HepG2 (cell line): ENCODE data around the gene ZNRF3. TPM values are rescaled to one million over a fixed set of nuclear protein-coding genes. Genes with fewer than 3 reads are reported as not detected.

Source experiments
- CBX2 ChIP-seq, 2 experiments: fragments of 200-600 bp in 1 of 2; sonication (generic); formaldehyde crosslinking in 1 of 2; IDR thresholded peaks; 2 replicates each; pipeline versions ENCODE4 v1.7.0 to v1.8.1; 2018 to 2022; ENCODE audit warnings: low read depth in 2 of 2, low read length in 1 of 2, mild to moderate bottlenecking in 1 of 2, missing genetic modification reagents in 1 of 2
- IKZF4 ChIP-seq: sonication (generic); formaldehyde crosslinking; IDR thresholded peaks from 2 replicates; pipeline ENCODE4 v1.5.1; 2020; ENCODE audit warnings: borderline replicate concordance, mild to moderate bottlenecking, low read depth, missing genetic modification reagents; ENCODE audit errors: not compliant biosample characterization
- KIAA2018 ChIP-seq: sonication (generic); formaldehyde crosslinking; IDR thresholded peaks from 2 replicates; pipeline ENCODE4 v1.5.0; 2020; ENCODE audit warnings: mild to moderate bottlenecking, missing genetic modification reagents, borderline replicate concordance
- MED1 ChIP-seq: sonication (generic); formaldehyde crosslinking; IDR thresholded peaks from 2 replicates; pipeline ENCODE4 v1.4.0; 2020; ENCODE audit warnings: missing genetic modification reagents
- NR2F1 ChIP-seq, 2 experiments: fragments of 450-650 bp in 1 of 2; formaldehyde crosslinking in 1 of 2; IDR thresholded peaks; 2 replicates each; pipeline versions ENCODE4 v1.5.0 to v1.6.1; 2016 to 2020; ENCODE audit warnings: mild to moderate bottlenecking in 1 of 2, missing compliant biosample characterization in 1 of 2, missing genetic modification reagents in 1 of 2, moderate library complexity in 1 of 2
- POLR2AphosphoS5 ChIP-seq: IDR thresholded peaks from 2 replicates; pipeline ENCODE4 v1.6.1; 2012; ENCODE audit warnings: low read depth, low read length
- RARA ChIP-seq: IDR thresholded peaks from 2 replicates; pipeline ENCODE4 v1.6.1; 2016; ENCODE audit warnings: missing genetic modification reagents, missing compliant biosample characterization
- RBM39 ChIP-seq: fragments of 200-400 bp; formaldehyde crosslinking; IDR thresholded peaks from one replicate; pipeline ENCODE4 v1.6.1; 2018; ENCODE audit warnings: antibody characterized with exemption, mild to moderate bottlenecking, low read depth, low read length; ENCODE audit not compliant: poor library complexity, severe bottlenecking
- REPIN1 ChIP-seq: sonication (generic); formaldehyde crosslinking; IDR thresholded peaks from 2 replicates; pipeline ENCODE4 v1.8.0; 2022; ENCODE audit warnings: missing genetic modification reagents, low read depth, mild to moderate bottlenecking, borderline replicate concordance
- SMARCE1 ChIP-seq: fragments of 450-650 bp; IDR thresholded peaks from 2 replicates; pipeline ENCODE4 v1.6.1; 2017; ENCODE audit warnings: borderline replicate concordance
- THRA ChIP-seq: sonication (generic); formaldehyde crosslinking; IDR thresholded peaks from 2 replicates; pipeline ENCODE4 v1.4.0; 2020; ENCODE audit warnings: missing genetic modification reagents, borderline replicate concordance
- YY1 ChIP-seq: IDR thresholded peaks from 2 replicates; pipeline ENCODE4 v1.6.1; 2011; ENCODE audit warnings: low read length, low read depth, moderate library complexity, mild to moderate bottlenecking; ENCODE audit not compliant: insufficient read depth, insufficient replicate concordance
- ZNF160 ChIP-seq: sonication (generic); formaldehyde crosslinking; IDR thresholded peaks from 2 replicates; pipeline ENCODE4 v1.8.0; 2022; ENCODE audit warnings: mild to moderate bottlenecking, inconsistent platforms, missing genetic modification reagents
- ZNF253 ChIP-seq: sonication (generic); formaldehyde crosslinking; IDR thresholded peaks from 2 replicates; pipeline ENCODE4 v1.8.0; 2022; ENCODE audit warnings: mild to moderate bottlenecking, missing genetic modification reagents, borderline replicate concordance
- ZNF556 ChIP-seq: sonication (generic); formaldehyde crosslinking; IDR thresholded peaks from 2 replicates; pipeline ENCODE4 v1.4.0; 2020; ENCODE audit warnings: mild to moderate bottlenecking, missing genetic modification reagents, borderline replicate concordance
- ZNF782 ChIP-seq: sonication (generic); formaldehyde crosslinking; IDR thresholded peaks from 2 replicates; pipeline ENCODE4 v1.4.0; 2020; ENCODE audit warnings: missing genetic modification reagents, mild to moderate bottlenecking, borderline replicate concordance
- ZSCAN12 ChIP-seq: sonication (generic); formaldehyde crosslinking; IDR thresholded peaks from 2 replicates; pipeline ENCODE4 v1.9.0; 2021; ENCODE audit warnings: mild to moderate bottlenecking, missing genetic modification reagents
- ZZZ3 ChIP-seq: sonication (generic); formaldehyde crosslinking; IDR thresholded peaks from 2 replicates; pipeline ENCODE4 v1.4.0; 2020; ENCODE audit warnings: missing genetic modification reagents, mild to moderate bottlenecking, borderline replicate concordance
- polyA plus RNA-seq, 8 experiments: library from polyadenylated mRNA; depleted of rRNA in 3 of 8; stranded (reverse) in 7 of 8; unstranded in 1 of 8; fragments of >200 nt; fragmentation: Illumina TruSeq in 4 of 8; extraction: Trizol in 4 of 8; gene quantifications; 2 replicates each; pipeline versions ENCODE4 v1.2.1 to v1.2.3, GENCODE V29; 2011 to 2016; ENCODE audit warnings: low read depth in 4 of 8, missing spikeins in 1 of 8, mixed read lengths in 1 of 8; ENCODE audit not compliant: insufficient read depth in 1 of 8
- total RNA-seq, 5 experiments: library from RNA; depleted of rRNA; stranded (reverse); fragments of >200 nt; fragmentation: Illumina TruSeq; extraction: Trizol; gene quantifications; 2 replicates each; pipeline ENCODE4 v1.2.3, GENCODE V29; 2016; ENCODE audit warnings: low read depth in 1 of 5

The ZNRF3 gene
- total and polyA plus RNA-seq, 2 of the 13 experiments (the other 11 are each of a cell fraction or from before 2014, with no cell fraction given) = 20.3 to 36.7 TPM

- TF ChIP-seq YY1 (no peak), KIAA2018 (CRISPR knock-in tag) (no peak), ZNF782 (CRISPR knock-in tag) (no peak), RARA (CRISPR knock-in tag) (peak; percentile 54; the same call in 1 of the 2 replicates), REPIN1 (CRISPR knock-in tag) (no peak), POLR2AphosphoS5 (0 out of 2 replicates have a peak, but pooled peaks have one; percentile 11), MED1 (CRISPR knock-in tag) (0 out of 2 replicates have a peak, but pooled peaks have one; percentile 21), ZNF160 (CRISPR knock-in tag) (no peak), NR2F1 (CRISPR knock-in tag; IDR thresholded peaks at IDR 0.05) (no peak), ZNF253 (CRISPR knock-in tag) (no peak), IKZF4 (CRISPR knock-in tag) (no peak), SMARCE1 (no peak), RBM39 (no peak), ZZZ3 (CRISPR knock-in tag) (no peak), ZNF556 (CRISPR knock-in tag) (no peak), ZSCAN12 (CRISPR knock-in tag) (no peak), CBX2 (IDR thresholded peaks at IDR 0.05; ENCODE audit: low read depth, low read length) (no peak), CBX2 (CRISPR knock-in tag; IDR thresholded peaks at IDR 0.05; ENCODE audit: low read depth) (no peak), THRA (CRISPR knock-in tag) (no peak)
Observed at GRCh38 chr22:29023172-29023796, 139.9 kb downstream of the ZNRF3 start (continued).
